GM18907 (cell line): Measurements from ENCODE around the gene LINC00237.

Experiments
- ATAC-seq: cut with Tn5 transposase; IDR thresholded peaks from one replicate; pipeline ENCODE4 v1.9.1; 2021; ENCODE audit warnings: mild to moderate bottlenecking, moderate library complexity; ENCODE audit not compliant: unreplicated experiment

LINC00237 gene

DNA sequence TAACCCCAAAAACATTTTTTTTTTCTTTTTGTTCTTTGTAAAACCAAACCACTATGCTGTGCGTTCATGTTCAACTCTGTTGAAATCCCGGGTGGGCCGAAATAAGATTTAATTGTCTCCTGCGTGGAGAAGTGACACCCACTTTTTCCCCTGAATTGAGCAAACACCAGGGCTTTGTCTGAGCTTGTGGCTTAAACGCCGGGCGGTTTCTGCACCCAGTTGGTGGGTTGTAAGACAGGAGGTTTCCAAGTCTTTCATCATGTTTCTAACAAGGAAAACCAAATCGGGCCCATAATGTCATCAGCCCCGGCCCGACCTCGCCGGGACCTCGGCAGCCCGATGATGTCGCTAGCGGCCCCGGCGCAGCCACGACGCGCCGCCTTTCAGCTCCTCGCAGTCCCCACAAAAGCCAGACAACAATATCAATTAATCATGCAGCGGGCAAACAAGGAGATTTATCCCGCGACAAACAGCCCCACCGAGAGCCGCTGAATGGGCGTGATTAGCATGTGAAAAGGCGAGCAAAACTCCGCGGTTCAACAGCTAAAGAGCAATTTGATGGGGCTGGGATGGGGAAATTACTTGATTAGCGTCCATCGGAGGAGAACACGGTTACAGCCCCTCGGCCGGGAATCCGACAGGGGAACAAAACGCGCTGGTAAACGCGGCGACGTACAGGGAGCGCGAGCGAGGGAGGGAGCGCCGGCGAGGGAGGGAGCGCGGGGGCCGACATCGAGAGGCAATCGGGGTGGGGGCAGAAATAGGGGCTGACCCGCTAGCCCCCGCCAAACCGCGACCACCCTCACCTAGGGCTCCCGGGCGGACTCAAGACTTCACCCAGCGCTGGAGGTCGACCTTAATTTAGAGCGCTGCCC lies 5.3 kb downstream of the LINC00237 start:
- ATAC-seq, result no peak

DNA sequence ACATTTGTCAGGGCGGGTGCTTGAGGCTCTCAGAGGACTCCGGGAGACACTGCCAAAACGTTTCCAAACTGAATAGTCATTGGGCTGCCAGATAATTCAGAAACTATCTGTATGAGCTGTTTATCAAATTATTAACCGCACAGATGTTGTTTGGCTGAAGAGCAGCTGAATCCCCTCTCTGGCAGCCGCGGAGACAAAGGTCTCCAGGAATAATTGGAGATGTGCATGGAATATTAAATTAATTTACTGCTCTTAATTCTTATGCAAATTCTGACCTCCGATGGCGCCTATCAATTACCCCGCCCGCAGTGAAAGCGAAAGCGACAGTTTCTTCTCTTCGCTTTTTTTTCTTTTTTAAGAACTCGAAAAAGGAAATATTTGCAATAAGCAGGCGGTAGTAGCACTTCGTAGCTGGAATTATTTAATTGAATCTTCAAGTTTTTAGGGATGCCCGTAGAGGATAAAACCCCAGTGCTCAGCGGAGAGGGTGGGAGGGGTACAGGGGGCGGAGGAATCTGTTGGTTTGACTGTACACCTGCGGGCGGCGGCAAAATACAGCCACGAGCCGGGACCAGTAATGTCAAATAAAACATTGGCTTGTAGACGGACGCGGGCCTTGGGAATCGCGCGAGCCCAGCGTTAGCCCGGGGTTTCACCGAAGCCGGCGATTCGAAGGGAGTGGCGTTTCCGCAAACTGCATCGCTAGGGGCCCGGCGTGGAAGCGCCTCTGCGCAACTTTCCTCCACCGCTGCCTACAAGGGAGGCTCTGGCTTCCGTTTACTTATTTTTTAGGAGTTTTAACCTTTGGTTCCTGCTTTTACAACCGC lies 6.2 kb downstream of the LINC00237 start:
- peak; percentile 40 for ATAC-seq

DNA sequence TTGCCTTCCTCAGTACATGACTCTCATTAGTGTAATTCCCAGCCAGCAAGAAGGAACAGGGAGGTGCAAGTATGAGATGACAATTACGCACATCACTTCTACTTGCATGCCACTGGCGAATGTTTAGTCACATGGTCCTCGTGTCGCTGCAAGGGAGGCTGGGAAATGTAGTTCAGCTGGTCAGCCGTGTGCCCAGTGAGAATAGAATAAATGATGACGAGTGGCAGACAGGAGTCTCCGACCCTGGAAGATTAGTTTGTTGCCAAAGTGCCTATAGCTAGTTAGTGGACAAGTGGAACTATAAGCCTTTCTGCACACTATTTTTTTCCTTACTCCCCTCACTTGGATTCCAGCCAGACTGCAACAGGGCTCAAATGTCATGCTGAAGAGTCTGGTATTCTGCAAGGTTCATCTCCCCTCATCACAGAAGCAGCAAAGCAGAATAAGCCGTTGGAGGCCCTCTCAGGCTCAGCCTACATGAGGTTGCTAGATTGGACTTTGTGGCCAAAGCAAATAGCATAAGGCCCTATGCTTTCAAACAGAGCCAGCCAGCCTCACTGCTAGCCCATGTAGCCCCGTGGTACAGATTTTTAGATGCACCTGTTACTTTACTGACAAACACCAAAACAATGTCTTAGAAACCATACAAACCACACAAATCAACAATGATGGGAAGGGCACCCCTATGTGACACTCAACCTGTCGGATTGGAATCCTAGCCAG lies 9.7 kb downstream of the LINC00237 start:
- ATAC-seq, result no peak

DNA sequence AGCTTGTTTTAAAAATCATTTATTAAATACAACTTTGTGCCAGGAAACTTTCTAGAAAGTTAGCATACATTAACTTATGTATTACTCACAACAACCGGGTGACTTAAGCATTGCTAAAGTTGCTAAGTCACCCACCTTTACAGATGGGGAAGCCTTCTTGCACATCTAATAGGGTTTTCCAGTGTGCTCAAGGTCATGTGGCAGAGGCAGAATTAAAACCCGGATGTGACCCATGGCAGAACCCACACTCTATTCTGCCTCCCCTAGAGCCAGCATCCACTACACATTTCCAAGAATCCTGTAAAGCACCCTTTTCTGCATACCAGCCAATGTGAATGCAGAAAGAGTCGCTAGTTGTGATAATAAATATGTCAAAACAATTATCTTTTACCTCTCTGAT lies 13.4 kb downstream of the LINC00237 start:
- ATAC-seq, result no peak

DNA sequence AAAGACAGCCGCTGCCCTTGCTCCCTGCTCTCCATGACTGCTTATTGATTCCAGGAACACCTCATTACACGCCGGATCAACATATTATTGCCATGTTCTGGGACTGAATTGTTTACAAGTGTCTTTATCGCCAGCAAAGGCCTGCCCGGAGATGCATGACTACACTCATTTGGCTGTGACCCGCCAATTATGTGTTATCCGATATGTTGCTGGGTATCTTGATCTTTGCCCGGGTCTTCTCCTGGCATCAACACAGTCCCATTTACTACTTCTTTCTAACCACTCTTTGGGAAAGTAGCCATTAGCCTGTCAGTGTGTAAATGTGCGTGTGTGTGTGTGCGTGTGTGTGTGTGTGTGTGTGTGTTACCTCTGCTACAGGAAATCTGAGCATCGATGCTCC lies 15.4 kb downstream of the LINC00237 start:
- ATAC-seq, result no peak

DNA sequence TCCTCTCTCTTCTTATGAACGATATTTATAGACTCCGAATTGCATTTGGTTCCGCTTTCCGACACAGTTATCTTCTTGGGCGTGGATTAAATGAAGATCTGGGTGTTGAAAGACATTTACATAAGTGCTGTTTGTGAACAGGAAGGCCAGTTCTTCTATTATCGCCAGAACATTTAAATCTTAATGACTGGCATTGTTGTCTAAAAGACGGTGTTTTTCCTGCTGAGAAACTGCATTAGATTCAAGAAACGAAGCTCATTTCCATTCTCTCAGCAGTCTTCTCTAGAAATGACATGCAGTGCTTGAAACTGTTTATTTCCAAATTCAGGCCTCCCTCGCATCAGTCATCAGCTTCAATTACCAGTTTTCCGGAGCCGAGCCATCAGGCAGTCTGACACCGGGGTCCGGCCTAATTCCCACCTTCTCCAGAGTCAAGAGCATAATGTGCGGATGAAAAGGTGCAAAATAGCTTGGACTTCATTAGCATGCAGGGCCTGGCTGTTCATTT lies 16.0 kb downstream of the LINC00237 start:
- no peak for ATAC-seq

DNA sequence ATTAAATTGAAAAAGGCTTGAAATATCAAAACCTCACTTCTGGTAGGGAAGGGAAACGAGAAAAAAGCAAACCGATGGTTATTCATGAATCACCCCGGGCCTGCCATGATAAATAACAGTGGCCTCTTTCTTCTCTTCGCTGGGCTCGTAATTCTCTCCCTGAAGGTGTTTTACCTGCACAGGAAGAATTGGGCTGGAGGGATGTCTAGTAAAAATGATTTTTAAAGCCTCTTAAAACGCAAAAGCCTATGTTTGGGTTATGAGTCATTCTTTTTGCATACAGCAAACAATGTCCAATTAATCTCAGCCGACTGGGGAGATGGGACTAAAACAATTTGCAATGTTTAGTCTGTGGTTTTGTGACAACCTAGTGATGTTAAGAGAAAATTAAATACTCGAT lies 16.8 kb downstream of the LINC00237 start:
- no peak for ATAC-seq

DNA sequence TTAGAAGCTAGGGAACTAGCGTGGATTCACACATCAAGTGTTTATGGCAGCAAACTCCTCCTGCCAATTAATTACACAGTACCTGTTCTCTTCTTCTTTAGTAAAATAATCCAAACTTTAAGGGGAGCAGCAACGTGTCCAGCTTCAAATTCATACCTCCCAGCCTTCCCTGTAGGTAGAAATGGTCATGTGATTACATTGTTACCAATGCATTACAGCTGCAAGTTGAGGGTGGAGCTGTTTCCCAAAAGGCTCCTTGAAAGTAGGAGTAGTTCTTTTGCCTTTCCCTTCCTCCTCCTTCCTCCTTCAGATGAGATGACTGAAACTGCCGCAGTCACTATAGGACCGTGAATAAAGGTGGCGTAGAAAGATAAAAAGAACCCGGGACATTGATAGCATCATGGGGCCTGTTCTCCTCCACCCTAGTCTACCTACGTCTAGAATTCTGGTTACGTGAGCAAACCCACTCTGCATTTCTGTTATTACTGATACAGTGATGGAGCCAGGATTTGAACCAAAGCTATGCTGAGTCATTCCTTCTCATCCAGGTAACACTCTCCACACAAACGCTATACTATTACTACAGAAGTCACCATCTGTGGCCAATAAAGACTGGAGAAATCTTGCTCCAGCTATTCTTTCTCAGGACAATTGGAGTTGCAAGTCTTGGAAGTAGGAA lies 18.2 kb downstream of the LINC00237 start:
- no peak for ATAC-seq

DNA sequence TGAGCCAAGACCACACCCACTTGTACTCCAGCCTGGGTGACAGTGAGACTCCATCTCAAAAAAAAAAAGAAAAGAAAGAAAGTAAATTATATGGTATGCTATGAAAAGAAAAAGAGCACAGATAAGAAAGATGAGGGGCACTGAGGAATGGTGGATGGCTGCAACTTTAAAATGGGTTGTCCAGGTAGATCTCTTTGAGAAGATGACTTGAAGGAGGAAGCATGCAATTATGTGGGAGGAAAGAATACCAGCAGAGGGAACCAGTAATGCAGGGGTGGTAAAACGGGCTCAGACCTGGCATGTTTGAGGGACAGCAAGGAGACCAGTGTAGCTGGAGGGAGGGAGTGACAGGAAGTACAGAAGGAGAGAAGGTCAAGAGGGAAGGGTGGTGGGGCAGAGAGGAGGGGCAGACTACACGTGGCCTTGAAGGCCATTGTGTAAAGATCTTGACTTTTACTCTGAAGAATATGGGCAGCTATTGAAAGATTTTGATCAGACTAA lies 22.3 kb downstream of the LINC00237 start:
- ATAC-seq, result no peak

DNA sequence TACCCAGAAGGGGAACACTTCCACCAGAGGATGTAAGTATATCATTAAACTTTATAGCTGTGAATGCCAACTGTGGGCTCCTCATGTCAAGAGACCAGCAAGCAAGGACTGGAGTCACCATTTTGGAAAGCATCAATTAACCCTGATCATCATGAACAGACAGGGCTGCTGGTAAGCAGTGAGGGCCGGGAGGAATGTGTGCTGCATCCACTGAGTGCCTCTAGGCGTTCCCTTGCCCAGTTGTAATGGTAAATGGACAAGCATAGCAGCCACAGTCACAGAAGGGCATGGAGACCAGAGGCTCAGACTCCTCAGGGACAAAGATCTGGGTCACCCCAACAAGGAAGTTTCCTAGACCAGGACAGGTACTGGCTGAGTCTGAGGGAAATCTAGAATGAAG lies 23.6 kb downstream of the LINC00237 start:
- ATAC-seq, result no peak

DNA sequence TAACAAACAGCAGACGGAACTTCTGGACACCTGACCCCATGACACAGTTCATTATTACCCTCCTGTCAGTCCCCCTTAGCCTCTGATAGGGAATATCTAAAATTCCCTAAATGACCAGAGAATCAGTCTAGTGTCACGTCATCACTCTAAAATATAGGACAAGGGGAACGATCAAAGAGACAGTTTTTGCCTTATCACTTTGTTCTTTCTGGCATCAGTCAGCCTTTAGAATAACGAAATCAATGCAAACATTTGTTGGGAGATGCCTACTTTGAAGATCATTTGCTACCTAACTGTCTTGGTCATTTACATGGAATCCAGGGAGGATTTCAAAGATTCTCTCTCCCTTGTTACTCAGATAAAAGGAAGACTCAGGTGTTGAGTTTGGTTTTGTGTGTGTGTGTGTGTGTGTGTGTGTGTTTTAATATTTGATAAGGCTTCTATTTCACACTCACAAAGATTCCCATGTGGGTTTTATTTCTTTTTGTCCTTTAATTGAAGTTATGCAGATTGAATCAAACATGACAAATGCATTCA lies 28.3 kb downstream of the LINC00237 start:
- ATAC-seq, result no peak

DNA sequence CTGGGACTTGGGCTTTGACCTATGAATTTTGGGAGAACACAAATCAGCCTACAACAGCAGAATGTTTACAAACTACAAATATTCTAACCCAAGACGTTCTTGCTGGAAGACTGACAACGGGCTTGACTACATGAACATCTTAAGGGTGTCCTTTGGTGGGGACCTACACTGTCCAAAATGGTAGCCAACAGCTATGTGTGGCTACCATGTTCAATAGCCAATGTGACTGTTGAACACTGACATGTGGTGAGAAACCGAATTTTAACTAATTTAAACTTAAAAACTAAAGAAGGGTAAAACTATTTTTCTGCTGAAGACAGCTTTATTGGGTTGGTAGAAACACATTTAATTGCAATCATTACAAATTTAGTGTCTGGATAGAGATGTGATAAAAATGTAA lies 30.1 kb downstream of the LINC00237 start:
- no peak for ATAC-seq

DNA sequence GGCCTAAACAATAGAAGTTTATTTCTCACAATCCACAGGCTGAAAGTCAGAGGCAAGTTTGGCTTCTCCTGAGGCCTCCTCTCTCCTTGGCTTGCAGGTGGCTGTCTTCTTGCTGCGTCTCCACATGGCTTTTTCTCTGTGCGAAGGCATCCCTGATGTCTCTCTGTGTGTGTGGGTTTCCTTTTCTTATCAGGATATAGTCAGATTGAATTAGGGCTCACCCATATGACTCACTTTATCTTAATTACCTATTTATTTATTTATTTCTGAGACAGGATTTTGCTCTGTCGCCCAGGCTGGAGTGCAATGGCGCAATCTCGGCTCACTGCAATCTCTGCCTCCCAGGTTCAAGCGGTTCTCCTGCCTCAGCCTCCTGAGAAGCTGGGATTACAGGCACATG lies 30.7 kb downstream of the LINC00237 start:
- peak; percentile 3 for ATAC-seq

DNA sequence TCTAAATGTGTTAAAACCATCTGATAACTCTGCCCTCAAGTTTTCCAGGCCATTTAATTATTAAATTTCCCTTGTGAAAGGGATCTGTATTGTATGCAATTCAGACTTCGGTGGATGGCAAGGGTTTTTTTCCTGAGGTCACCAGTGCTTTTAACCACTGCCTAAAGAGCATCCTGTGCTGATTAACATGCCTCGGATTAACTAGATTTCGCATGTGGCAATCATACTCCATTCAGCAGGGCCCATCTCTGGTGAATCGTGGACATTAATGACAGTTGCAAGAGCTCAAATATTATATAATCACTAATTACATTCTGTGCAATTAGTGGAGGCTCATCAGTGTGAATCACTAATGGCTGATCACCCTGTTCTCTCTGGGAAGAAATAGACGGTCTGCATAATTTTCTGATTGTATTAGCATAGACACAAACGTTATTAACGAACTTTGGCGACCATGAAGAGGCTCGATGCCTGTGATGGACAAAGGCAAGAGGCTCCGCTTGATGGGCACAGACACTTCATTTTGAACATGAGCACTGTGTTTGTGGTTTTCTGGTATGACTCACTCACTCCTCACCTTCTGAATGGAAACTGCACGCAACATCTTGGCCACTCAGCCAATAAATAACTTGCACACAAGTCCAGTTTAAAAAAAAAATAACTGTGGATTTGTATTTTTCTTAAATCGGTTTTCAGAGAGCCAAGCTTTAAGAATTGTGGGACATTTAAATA lies 31.4 kb downstream of the LINC00237 start:
- peak; percentile 98 for ATAC-seq

DNA sequence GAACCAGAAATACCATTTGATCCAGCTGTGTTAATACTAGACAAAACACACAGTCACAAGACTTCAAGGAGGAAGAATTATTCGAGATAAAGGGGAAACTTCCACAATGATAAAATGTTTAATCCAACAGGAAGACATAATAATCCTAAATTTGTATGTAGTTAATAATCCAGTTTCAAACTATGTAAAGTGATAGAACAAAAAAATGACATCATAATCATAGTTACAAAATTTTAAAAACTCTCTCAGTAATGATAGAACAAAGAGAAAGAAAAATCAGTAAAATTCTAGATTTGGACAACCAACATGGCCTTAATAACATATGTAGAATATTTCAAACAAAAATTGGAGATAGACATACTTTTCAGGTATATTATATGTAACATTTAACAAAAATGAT lies 38.9 kb downstream of the LINC00237 start:
- no peak for ATAC-seq

DNA sequence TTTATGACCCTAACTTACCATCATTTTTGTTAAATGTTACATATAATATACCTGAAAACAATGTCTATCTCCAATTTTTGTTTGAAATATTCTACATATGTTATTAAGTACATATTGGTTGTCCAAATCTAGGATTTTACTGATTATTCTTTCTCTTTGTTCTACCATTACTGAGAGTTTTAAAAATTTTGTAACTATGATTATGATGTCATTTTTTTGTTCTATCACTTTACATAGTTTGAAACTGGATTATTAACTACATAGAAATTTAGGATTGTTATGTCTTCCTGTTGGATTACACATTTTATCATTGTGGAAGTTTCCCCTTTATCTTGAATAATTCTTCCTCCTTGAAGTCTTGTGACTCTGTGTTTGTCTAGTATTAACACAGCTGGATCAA lies 41.2 kb downstream of the LINC00237 start:
- ATAC-seq, result no peak

DNA sequence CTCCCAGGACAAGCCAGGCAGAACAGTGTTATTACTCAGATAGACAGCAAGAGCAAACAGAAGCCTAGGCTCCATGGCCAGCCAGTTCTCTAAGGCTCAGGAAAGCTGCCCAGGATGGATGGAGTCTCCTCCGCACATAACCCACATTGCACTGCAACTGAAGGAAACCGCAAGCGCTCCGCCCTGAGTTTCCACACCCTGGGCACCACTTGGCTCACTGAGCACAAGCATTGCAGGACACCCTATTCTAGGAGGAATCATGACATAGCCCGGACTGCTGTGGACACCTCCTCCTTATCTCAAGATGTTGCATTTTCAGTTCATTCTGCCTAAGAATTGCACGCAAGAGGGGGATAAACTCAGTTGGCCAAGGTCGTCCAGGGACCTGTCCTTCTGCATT lies 42.9 kb downstream of the LINC00237 start:
- ATAC-seq, result no peak

DNA sequence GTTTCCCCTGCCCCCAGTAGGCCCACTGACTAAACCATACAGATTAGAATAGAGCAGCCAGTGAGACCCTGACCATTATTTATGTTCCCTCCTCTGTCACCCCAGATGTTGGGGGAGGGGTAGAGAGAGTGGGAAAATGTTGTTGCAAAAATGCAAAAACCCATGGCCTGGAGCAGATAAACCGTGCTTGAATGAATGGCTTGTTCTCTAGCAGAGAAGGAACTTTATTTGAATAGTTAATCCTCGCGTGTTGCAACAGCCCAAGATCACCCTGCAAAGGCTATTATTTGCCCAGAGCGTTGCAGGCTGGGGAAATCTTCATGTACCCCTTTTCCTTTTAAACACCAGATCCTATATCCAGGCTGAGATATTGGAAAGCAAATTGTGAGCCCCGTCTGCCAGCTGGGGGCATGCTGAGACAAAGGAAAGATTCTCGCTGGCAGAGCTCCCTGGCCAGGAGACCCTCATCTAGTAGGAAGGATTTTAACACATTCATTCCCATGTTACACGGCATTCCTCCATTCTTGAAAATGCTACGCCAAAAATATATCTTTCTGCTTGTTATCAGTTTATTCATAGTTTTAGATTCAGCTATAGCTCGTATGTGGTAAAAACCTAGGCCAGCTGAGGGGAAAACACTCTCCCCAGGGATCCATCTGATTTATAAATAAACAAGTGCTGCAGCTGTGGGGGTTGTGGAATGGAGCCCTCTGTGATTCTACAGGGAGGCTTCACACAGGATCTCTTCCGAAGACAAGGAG lies 53.0 kb downstream of the LINC00237 start:
- ATAC-seq, result no peak

DNA sequence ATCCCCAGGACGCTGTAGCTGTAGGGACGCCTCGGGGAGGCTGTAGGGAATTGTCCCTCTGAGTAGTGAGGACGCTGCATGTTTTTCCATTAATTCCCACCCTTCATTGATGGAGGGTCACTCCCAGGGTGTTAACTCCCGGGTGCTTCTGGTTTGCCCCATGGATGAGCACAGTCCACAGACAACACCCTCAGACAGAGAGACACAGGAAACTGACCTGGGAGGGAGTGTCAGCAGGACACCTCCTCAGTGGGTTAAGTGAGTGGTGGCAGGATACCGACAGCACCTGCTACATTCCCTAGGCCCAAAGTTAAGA lies 53.5 kb downstream of the LINC00237 start:
- no peak for ATAC-seq
